HG03558 (cell line): Measurements from ENCODE around the gene ZNF780A.
"Not testable (repeated sequence)": the region's sequence is repeated elsewhere in the genome, so short reads cannot be mapped to it uniquely, and the experiment has no call there.

Source experiments
- ATAC-seq: cut with Tn5 transposase; IDR thresholded peaks from one replicate; pipeline ENCODE4 v1.9.1; 2021; ENCODE audit warnings: moderate number of reproducible peaks; ENCODE audit not compliant: unreplicated experiment; ENCODE audit errors: extremely low read depth

The ZNF780A gene

GRCh38 chr19:40088299-40089047, 2.3 kb downstream of the ZNF780A start:
- no peak for ATAC-seq

- ATAC-seq: no peak
Measured at GRCh38 chr19:40084948-40085347, 5.8 kb downstream of the ZNF780A start.

- ATAC-seq: no peak
Measured at GRCh38 chr19:40081411-40081810, 9.3 kb downstream of the ZNF780A start.

GRCh38 chr19:40080289-40080688, 10.5 kb downstream of the ZNF780A start:
- ATAC-seq: no peak

GRCh38 chr19:40078377-40078776, 12.4 kb downstream of the ZNF780A start:
- no peak for ATAC-seq

GRCh38 chr19:40070058-40070457, 20.7 kb downstream of the ZNF780A start:
- ATAC-seq: no peak

- ATAC-seq: no peak
Measured at GRCh38 chr19:40059624-40060023, 31.1 kb downstream of the ZNF780A start.

GRCh38 chr19:40057166-40057565, 33.6 kb downstream of the ZNF780A start:
- ATAC-seq: no peak

GRCh38 chr19:40056505-40056904, 34.2 kb downstream of the ZNF780A start:
- ATAC-seq: no peak

- ATAC-seq: no peak
Measured at GRCh38 chr19:40055832-40056504, 34.8 kb downstream of the ZNF780A start, which contains the start of gene ZNF780B. ZNF780B (minus strand) TSS chr19:40056231; CDS start chr19:40050332, 5,899 bp downstream.

- no peak for ATAC-seq
Measured at GRCh38 chr19:40055049-40055448, 35.7 kb downstream of the ZNF780A start.

GRCh38 chr19:40054632-40055031, 36.1 kb downstream of the ZNF780A start:
- ATAC-seq: no peak

GRCh38 chr19:40053491-40053890, 37.3 kb downstream of the ZNF780A start:
- no peak for ATAC-seq

- ATAC-seq: not testable (repeated sequence)
Measured at GRCh38 chr19:40041718-40042117, 49.0 kb downstream of the ZNF780A start.

GRCh38 chr19:40038047-40038446, 52.7 kb downstream of the ZNF780A start:
- ATAC-seq: not testable (repeated sequence)

GRCh38 chr19:40035996-40036395, 54.7 kb downstream of the ZNF780A start:
- ATAC-seq: no peak

GRCh38 chr19:40033989-40034560, 56.7 kb downstream of the ZNF780A start:
- no peak for ATAC-seq

GRCh38 chr19:40026597-40026970, 64.2 kb downstream of the ZNF780A start:
- ATAC-seq: no peak

- no peak for ATAC-seq
Measured at GRCh38 chr19:40025938-40026596, 64.7 kb downstream of the ZNF780A start.

- no peak for ATAC-seq
Measured at GRCh38 chr19:40023969-40024368, 66.8 kb downstream of the ZNF780A start.
